GM18505 (cell line): Measurements from ENCODE around the gene ZMYM3.

Experiments
- ATAC-seq: cut with Tn5 transposase; IDR thresholded peaks from one replicate; pipeline ENCODE4 v1.9.1; 2021; ENCODE audit not compliant: unreplicated experiment
- POLR2A ChIP-seq: IDR thresholded peaks from 4 replicates; pipeline ENCODE4 v1.6.1; 2011; ENCODE audit warnings: borderline replicate concordance; ENCODE audit not compliant: insufficient read depth, insufficient read length; ENCODE audit errors: extremely low read depth

ZMYM3 gene

GRCh38 chrX:71241301-71241700 is 12.6 kb downstream of the ZMYM3 start:
- ATAC-seq: no peak
- no peak for TF ChIP-seq POLR2A

DNA sequence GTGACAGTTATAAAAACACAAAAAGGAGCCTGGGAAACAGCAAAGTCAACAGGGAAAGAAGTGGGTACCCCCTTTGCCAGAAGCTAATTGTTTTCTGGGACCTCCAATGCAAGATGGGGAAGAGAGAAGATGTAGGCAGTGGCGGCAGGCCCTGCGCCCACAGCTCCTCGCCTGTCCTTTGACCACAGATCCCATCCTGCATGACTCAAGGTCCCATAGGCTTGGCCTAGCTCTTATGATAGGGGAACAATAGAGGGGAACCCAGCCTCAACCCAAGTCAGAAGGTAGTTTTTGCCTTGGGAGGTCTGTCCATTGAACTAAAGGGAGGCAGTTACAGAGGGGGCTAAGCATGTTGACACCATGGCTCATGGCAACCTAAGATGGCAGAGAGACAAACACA is 14.2 kb downstream of the ZMYM3 start:
- no peak for TF ChIP-seq POLR2A
- ATAC-seq: no peak

GRCh38 chrX:71236836-71237235 is 17.1 kb downstream of the ZMYM3 start:
- TF ChIP-seq POLR2A: no peak
- ATAC-seq: no peak

- ATAC-seq: no peak
Observed at GRCh38 chrX:71235482-71235881, 18.5 kb downstream of the ZMYM3 start.

DNA sequence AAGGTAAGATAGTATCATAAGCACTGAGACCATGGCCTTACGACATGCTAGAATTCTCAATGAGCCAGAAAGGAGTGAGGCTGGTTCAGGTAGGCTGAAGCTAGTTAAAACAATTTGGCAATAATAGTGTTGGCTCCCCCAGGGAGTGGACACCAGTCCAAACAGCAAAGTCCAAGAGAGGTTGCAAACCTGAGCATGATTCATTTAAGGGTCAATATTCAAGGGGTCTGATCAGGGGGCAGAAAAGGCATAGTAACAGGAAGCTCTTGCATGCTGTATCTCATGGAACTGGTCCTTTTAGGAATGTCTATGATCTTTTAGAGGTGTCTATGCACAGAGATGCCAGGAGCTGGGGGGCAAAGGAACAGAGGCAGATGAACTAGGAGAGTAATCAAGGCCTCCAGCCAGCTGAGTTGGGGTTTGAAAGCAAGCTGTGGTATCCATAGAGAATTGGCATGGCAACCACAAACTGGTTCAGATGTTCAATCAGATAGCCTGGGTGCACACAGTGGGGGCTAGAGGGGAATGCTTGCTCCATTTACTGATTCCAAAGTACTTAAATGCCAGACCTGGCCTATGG is 25.8 kb downstream of the ZMYM3 start:
- no peak for ATAC-seq

More at GRCh38 chrX:71235482-71235881, 18.5 kb downstream of the ZMYM3 start:
- no peak for TF ChIP-seq POLR2A

GRCh38 chrX:71227370-71228062 is 26.4 kb downstream of the ZMYM3 start:
- TF ChIP-seq POLR2A: no peak
- ATAC-seq: no peak

More for the DNA sequence above, 25.8 kb downstream of the ZMYM3 start:
- TF ChIP-seq POLR2A: no peak

GRCh38 chrX:71225676-71226075 is 28.3 kb downstream of the ZMYM3 start:
- TF ChIP-seq POLR2A: no peak
- no peak for ATAC-seq

GRCh38 chrX:71225009-71225408 is 28.9 kb downstream of the ZMYM3 start:
- ATAC-seq: no peak
- no peak for TF ChIP-seq POLR2A

- no peak for TF ChIP-seq POLR2A
- no peak for ATAC-seq
Observed at GRCh38 chrX:71224098-71224708, 29.7 kb downstream of the ZMYM3 start.

GRCh38 chrX:71222929-71223328 is 31.0 kb downstream of the ZMYM3 start, which contains the start of gene GJB1:
TSS of gene GJB1 (plus strand) at chrX:71223224. CDS start at chrX:71223708, 484 bp downstream.
- no peak for TF ChIP-seq POLR2A
- ATAC-seq: no peak

- no peak for TF ChIP-seq POLR2A
- no peak for ATAC-seq
Observed at GRCh38 chrX:71221145-71221544, 32.8 kb downstream of the ZMYM3 start.

DNA sequence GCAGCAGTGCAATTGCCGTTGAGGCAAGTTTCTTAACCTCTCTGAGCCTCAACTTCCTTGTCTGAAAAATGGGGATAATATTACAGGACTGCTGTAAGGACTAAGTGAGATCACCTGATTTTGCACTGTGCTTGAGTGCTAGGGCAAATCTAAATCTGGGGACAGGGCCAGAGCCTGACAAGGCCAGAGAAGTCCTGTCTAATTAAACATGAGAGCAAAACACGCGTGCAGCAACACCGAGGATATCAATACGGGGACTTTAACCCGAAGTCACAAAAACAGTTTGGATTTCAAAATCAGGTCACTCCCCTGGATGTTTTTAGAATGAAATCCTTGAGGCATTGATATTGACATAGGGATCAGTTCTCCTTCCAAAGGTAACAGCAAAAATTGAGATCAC is 36.6 kb downstream of the ZMYM3 start:
- ATAC-seq: no peak
- no peak for TF ChIP-seq POLR2A

- no peak for TF ChIP-seq POLR2A
- no peak for ATAC-seq
Observed at GRCh38 chrX:71216485-71216884, 37.5 kb downstream of the ZMYM3 start.
